Mononuclear cell (primary cell): ENCODE measurements around the gene COL13A1. TPM values are rescaled to one million over a fixed set of nuclear protein-coding genes. Genes with fewer than 3 reads are reported as not detected.

Experiments used
- H3K27me3 ChIP-seq: 2 replicates; pipeline ENCODE4 v1.6.0; 2011; ENCODE audit warnings: low read length, control low read depth; ENCODE audit not compliant: insufficient read depth
- H3K4me1 ChIP-seq: 2 replicates; pipeline ENCODE4 v1.5.1; 2011; ENCODE audit warnings: mild to moderate bottlenecking, low read length, control low read depth; ENCODE audit not compliant: insufficient read depth
- H3K4me3 ChIP-seq: 2 replicates; pipeline ENCODE4 v1.5.1; 2011; ENCODE audit warnings: mild to moderate bottlenecking, low read length, moderate library complexity
- H3K9me3 ChIP-seq: 2 replicates; pipeline ENCODE4 v1.5.1; 2011; ENCODE audit warnings: low read depth, mild to moderate bottlenecking, control low read depth, low read length
- total RNA-seq: library from RNA; depleted of rRNA; stranded (reverse); fragments of >200 nt; gene quantifications from one replicate; pipeline ENCODE4 v1.2.3, GENCODE V29; 2012

COL13A1 gene
- total RNA-seq, 1 donor, result 0.52 TPM

GRCh38 chr10:69825604-69826003 is 23.9 kb downstream of the COL13A1 start:
- H3K27me3 ChIP-seq, result no peaks in the 10 kb centered on the region
- peaks cover 7% of the 10 kb centered on the region for H3K4me1 ChIP-seq
- no peaks in the 10 kb centered on the region for H3K9me3 ChIP-seq
- H3K4me3 ChIP-seq, result no peak overlapping the region

GRCh38 chr10:69826094-69826493 is 24.4 kb downstream of the COL13A1 start:
- Histone ChIP-seq H3K4me3 (no peak overlapping the region), H3K4me1 (peaks cover 7% of the 10 kb centered on the region), H3K27me3 (no peaks in the 10 kb centered on the region), H3K9me3 (no peaks in the 10 kb centered on the region)

DNA sequence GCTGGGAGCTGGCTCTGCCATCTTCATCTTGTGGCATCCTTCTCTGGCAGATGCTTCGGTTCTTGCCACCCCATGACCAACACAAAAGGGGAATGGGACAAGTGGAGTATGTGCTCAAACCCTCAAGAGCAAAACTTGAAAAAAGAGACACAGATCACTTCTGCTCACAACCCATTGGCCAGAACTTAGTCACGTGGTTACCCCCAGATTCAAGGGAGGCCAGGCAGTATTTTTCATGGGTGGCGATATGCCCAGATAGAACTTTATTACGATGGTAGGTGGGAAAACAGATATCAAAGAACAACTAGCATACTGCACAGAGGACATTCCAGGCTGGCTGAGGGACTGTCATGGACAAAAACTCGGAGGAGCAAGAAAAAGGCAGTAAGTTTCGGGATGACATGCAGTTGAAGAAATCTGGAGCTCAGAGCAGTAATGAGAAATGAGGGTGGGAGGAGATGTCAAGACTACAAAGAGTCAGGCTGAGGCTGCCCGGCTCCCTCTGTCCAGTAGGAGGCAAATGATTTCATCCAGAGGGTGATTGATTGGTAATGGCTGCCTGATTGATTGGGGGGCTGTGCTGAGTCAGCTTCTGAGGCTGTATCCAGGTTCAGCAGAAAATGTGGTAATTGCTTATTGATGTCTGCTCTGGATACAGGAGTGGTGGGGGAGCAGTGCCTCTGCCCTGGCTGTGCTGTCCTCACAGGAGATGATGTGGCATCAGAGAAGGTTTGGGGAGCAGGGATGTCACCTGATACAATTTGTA is 25.3 kb downstream of the COL13A1 start:
- Histone ChIP-seq H3K4me1 (no peaks in the 10 kb centered on the region), H3K9me3 (no peaks in the 10 kb centered on the region), H3K27me3 (no peaks in the 10 kb centered on the region), H3K4me3 (no peak overlapping the region)

DNA sequence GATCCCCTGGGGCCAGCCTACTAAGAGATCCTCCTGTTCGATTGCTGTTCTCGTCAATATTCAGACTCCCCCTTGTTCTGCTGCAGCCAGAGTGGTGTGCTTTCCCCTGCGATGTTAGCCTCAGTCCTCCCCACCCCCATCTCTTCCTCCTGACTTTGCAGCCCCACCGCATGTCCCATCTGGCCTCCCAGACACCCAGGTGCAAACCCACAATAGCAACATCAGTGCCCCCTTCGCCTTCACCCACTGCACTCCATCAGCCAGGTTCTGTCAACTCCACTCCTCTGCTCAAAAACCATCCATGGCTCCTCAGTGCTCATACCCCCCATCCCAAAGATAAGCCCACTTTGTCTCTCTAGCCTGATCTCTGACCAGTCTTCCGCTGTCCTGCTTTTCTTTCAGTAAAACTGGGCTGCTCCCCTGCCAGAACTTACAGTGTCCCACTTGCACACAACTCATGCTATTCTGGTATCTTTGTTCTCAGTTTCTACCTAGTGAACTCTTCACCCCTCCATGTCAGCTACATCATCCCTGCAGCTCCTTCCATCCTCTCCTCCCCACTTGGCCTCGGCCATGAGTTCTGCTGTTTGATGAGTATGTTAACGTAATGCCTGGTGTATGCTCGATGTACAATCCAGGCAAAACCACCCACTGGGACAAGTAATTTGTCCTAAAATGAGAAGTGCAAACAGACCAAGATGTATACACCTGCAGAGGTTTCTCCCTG is 26.6 kb downstream of the COL13A1 start:
- no peaks in the 10 kb centered on the region for H3K4me1 ChIP-seq
- no peak overlapping the region for H3K4me3 ChIP-seq
- no peaks in the 10 kb centered on the region for H3K27me3 ChIP-seq
- H3K9me3 ChIP-seq, result no peaks in the 10 kb centered on the region

- Histone ChIP-seq H3K4me3 (no peak overlapping the region), H3K4me1 (no peaks in the 10 kb centered on the region), H3K9me3 (no peaks in the 10 kb centered on the region), H3K27me3 (no peaks in the 10 kb centered on the region)
Measured at GRCh38 chr10:69829775-69830174, 28.1 kb downstream of the COL13A1 start.

DNA sequence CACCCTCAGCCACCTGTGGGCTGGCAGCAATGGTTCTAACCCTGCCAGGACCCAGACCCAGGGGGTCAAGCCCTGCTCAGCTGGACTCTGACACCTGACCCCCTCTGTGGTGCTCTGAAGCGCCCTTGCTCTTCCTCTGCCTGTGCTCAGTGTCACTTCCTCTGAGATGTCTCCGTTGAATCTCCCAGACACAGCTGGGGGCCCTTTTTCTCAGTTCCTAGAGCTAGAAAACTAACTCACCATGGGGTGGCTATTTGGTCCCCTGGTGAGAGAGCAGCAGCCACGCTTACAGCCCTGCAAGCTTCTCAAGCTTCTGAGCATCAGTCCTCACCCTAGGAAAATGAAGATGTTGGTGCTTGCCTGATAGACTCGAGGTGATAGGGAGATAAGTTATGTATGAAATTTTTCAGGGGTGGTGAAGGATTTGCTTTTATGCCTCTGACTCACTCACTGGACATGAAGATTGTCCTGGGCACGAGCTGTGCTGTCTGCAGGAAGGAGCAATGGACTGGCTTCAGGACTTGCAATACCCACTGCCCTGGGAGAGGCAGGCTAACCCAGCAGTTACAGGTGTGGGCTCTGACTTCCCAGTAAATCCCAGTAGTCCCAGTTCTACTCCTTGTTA is 29.6 kb downstream of the COL13A1 start:
- Histone ChIP-seq H3K4me1 (no peaks in the 10 kb centered on the region), H3K27me3 (no peaks in the 10 kb centered on the region), H3K4me3 (no peak overlapping the region), H3K9me3 (no peaks in the 10 kb centered on the region)

DNA sequence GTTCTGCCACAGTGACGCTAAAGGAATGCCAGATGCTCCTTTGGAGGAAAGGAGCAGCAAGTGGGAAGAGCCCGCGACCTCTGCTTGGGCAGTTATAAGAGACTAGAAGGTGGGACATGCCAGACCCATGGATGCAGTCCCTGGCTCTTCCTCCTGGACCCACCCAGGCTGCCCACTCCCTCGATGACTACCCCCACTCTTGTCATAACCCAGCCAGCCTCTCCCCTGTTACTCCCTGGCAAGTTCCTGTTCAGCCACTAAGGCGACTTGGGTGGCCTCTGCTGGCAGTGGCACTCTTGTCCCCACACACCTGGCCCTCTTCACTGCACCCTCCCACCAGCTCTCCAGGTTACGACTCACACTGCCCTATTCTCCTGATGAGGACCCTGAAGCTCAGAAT is 33.5 kb downstream of the COL13A1 start:
- H3K27me3 ChIP-seq, result no peaks in the 10 kb centered on the region
- H3K4me3 ChIP-seq, result no peak overlapping the region
- no peaks in the 10 kb centered on the region for H3K4me1 ChIP-seq
- H3K9me3 ChIP-seq, result no peaks in the 10 kb centered on the region

- no peaks in the 10 kb centered on the region for H3K4me1 ChIP-seq
- H3K9me3 ChIP-seq, result no peaks in the 10 kb centered on the region
- no peaks in the 10 kb centered on the region for H3K27me3 ChIP-seq
- no peak overlapping the region for H3K4me3 ChIP-seq
Measured at GRCh38 chr10:69835875-69836730, 34.4 kb downstream of the COL13A1 start.

GRCh38 chr10:69836731-69837030 is 35.0 kb downstream of the COL13A1 start:
- no peak overlapping the region for H3K4me3 ChIP-seq
- H3K4me1 ChIP-seq, result no peaks in the 10 kb centered on the region
- no peaks in the 10 kb centered on the region for H3K27me3 ChIP-seq
- H3K9me3 ChIP-seq, result no peaks in the 10 kb centered on the region

DNA sequence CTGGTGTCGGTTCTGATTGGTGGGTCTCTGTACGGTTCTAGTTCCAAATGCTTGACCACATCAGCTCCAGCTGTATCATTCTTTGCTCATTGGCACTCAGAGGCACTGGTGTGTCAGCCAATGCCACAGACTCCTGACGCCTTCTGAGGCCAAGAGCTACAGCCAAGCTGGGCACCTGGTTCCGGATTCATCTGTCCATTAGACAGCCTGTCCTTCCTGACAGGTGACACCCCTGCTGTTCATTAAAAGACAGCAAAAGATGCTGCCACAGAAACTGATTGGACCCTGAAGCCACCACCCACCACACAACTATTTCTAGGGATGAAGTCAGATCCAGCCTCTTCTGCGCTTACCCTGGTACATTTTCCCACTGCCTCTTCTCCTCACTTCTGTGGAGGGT is 35.6 kb downstream of the COL13A1 start:
- H3K9me3 ChIP-seq, result no peaks in the 10 kb centered on the region
- no peaks in the 10 kb centered on the region for H3K4me1 ChIP-seq
- H3K4me3 ChIP-seq, result no peak overlapping the region
- H3K27me3 ChIP-seq, result no peaks in the 10 kb centered on the region

DNA sequence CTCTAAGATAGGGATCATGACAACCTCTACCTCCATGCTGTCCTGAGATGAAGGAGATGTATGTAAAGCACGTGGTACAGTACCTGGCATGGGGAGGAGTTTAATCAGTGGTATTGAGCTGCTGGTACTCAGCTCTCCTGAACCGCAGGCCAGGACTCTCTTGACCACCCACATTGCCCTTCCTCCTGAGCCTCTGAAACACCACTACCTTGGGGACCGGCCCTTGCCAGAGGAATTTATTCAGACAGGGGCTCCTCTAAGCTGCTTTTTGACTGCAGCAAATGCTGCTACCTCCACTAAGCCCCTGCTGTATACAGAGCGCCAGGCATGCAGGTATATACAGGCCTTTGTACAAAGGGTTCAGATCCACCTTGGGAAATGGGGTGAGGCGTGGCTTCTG is 36.7 kb downstream of the COL13A1 start:
- H3K9me3 ChIP-seq, result no peaks in the 10 kb centered on the region
- no peaks in the 10 kb centered on the region for H3K4me1 ChIP-seq
- no peak overlapping the region for H3K4me3 ChIP-seq
- no peaks in the 10 kb centered on the region for H3K27me3 ChIP-seq

DNA sequence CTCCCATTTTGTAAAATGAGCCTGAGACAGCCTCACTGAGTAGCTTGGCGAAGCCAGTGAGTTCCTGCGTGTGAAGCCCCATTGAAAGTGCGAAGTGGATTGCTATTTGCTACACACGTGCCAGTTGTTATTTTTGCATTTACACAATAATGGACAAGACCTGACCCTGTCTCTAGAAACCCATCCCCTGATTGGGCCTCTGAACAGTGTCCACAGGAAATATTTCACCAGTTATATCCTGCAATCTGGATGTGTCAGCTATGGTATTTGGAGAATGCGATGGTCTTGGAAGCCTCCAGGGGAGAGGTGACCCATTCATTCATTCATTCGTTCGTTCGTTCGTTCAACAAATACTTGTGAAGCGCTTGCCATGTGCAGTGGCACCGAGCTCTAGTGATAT is 37.1 kb downstream of the COL13A1 start:
- Histone ChIP-seq H3K9me3 (no peaks in the 10 kb centered on the region), H3K4me3 (no peak overlapping the region), H3K4me1 (no peaks in the 10 kb centered on the region), H3K27me3 (no peaks in the 10 kb centered on the region)

DNA sequence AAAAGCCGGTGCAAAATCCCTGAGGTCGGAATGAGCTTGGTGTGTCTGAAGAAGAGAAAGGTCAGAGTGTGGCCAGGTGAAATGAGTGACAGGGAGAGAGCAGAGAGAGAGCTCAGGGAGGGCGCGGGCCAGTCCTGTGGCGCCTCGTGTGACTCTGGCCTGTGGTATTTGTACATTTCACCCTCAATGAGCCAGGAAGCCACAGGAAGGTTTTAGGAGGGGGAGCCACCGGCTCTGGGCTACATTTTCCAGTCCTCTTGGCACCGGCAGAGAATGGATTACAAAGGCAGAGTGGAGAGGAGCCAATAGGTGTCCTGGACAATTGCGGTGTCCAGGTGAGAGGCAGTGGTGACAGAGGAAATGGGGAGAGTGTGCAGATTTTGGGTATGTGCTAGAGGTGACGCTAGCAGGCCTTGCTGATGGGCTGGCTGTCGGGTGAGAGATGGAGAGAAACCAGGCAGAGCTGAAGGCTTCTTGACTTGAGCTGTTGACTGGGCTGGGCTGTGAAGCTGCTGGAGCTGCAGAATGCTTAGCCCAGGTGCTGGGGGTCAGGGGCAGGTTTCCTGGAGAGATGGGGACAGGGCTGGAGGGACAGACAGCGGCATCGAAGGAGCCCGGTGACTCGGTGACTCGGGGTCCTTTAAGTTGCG is 38.1 kb downstream of the COL13A1 start:
- no peaks in the 10 kb centered on the region for H3K27me3 ChIP-seq
- H3K4me3 ChIP-seq, result no peak overlapping the region
- no peaks in the 10 kb centered on the region for H3K4me1 ChIP-seq
- H3K9me3 ChIP-seq, result no peaks in the 10 kb centered on the region

GRCh38 chr10:69840773-69841172 is 39.1 kb downstream of the COL13A1 start:
- no peaks in the 10 kb centered on the region for H3K4me1 ChIP-seq

More at GRCh38 chr10:69840773-69841172, 39.1 kb downstream of the COL13A1 start:
- no peaks in the 10 kb centered on the region for H3K27me3 ChIP-seq
- no peak overlapping the region for H3K4me3 ChIP-seq
- H3K9me3 ChIP-seq, result no peaks in the 10 kb centered on the region
